Thyroid gland (tissue), 4 donors: ENCODE results near the gene SLC16A4. TPM values are rescaled to one million over a fixed set of nuclear protein-coding genes. Genes with fewer than 3 reads are reported as not detected.

Source experiments
- DNase-seq, 2 donors: peaks; one replicate each; pipeline ENCODE4 v3.0.0-alpha.2; 2019
- H3K27ac ChIP-seq, 3 donors: fragments of 200-600 bp; sonication (generic); 1 replicate in 2 of 3; 2 replicates in 1 of 3; pipeline ENCODE4 v1.5.1; 2016 to 2019; ENCODE audit warnings: mild to moderate bottlenecking in 1 of 3, moderate library complexity in 1 of 3
- H3K27me3 ChIP-seq: fragments of 200-600 bp; sonication (generic); one replicate; pipeline ENCODE4 v1.5.1; 2019
- H3K36me3 ChIP-seq, 2 donors: fragments of 200-600 bp; sonication (generic); one replicate each; pipeline ENCODE4 v1.5.1; 2016 to 2019
- H3K4me1 ChIP-seq, 2 donors: fragments of 200-600 bp; sonication (generic); one replicate each; pipeline ENCODE4 v1.5.1; 2017 to 2019
- H3K4me3 ChIP-seq, 3 donors: fragments of 200-600 bp; sonication (generic); replicated peaks in 1 of 3; 1 replicate in 2 of 3; 2 replicates in 1 of 3; pipeline ENCODE4 v1.5.1; 2016; ENCODE audit warnings: mild to moderate bottlenecking in 1 of 3
- H3K9me3 ChIP-seq: fragments of 200-600 bp; sonication (generic); one replicate; pipeline ENCODE4 v1.5.1; 2017
- POLR2A ChIP-seq, 2 donors: fragments of 450-650 bp; IDR thresholded peaks; one replicate each; pipeline ENCODE4 v1.6.1; 2017; ENCODE audit warnings: antibody characterized with exemption in 2 of 2, mild to moderate bottlenecking in 2 of 2, moderate library complexity in 1 of 2
- WGBS, 2 donors: methylation state at CpG; one replicate each; pipeline ENCODE4 v1.1.5; 2017; 5-methylcytosine and 5-hydroxymethylcytosine counted together
- intact Hi-C: fragments of 100-400 bp; cut with DNase I; formaldehyde crosslinking; loops from one replicate; pipeline ENCODE4 v1.15.1; 2023
- total RNA-seq, 4 donors: library from RNA; depleted of rRNA; stranded (reverse); fragments of >200 nt; gene quantifications; one replicate each; pipeline ENCODE4 v1.2.3, GENCODE V29; 2016
- TF ChIP-seq, protein P1 (sequence below), 6 experiments: fragments of 200-600 bp in 3 of 6; fragments of 450-650 bp in 3 of 6; sonication (generic) in 3 of 6; IDR thresholded peaks; one replicate each; pipeline ENCODE4 v1.5.1; 2016 to 2019; ENCODE audit warnings: antibody characterized with exemption in 6 of 6, mild to moderate bottlenecking in 2 of 6, inconsistent platforms in 1 of 6, moderate library complexity in 1 of 6

The SLC16A4 gene
- total RNA-seq, 4 donors from 2014 or later = 18.6 to 30.5 (median 25.8) TPM

- DNase-seq = no peak
- Histone ChIP-seq H3K27me3 (no peaks in the 10 kb centered on the region), H3K9me3 (no peaks in the 10 kb centered on the region), H3K27ac (no peak overlapping the region), H3K4me1 (no peaks in the 10 kb centered on the region), H3K36me3 (no peaks in the 10 kb centered on the region), H3K4me3 (no peak overlapping the region)
- intact Hi-C loops = no loop called here
- 91 to 93% methylated on average over 1 of the region's 1 CpG for WGBS, 2 donors
- no peak for TF ChIP-seq POLR2A (IDR thresholded peaks at IDR 0.05)
- TF ChIP-seq, protein P1, sequence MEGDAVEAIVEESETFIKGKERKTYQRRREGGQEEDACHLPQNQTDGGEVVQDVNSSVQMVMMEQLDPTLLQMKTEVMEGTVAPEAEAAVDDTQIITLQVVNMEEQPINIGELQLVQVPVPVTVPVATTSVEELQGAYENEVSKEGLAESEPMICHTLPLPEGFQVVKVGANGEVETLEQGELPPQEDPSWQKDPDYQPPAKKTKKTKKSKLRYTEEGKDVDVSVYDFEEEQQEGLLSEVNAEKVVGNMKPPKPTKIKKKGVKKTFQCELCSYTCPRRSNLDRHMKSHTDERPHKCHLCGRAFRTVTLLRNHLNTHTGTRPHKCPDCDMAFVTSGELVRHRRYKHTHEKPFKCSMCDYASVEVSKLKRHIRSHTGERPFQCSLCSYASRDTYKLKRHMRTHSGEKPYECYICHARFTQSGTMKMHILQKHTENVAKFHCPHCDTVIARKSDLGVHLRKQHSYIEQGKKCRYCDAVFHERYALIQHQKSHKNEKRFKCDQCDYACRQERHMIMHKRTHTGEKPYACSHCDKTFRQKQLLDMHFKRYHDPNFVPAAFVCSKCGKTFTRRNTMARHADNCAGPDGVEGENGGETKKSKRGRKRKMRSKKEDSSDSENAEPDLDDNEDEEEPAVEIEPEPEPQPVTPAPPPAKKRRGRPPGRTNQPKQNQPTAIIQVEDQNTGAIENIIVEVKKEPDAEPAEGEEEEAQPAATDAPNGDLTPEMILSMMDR (IDR thresholded peaks at IDR 0.05) = no peak
Measured at GRCh38 chr1:110324667-110325066, 66.2 kb downstream of the SLC16A4 start.

- no peaks in the 10 kb centered on the region for H3K9me3 ChIP-seq
- no peak overlapping the region for H3K4me3 ChIP-seq
- H3K36me3 ChIP-seq = no peaks in the 10 kb centered on the region
- no peak for TF ChIP-seq POLR2A (IDR thresholded peaks at IDR 0.05)
- TF ChIP-seq, protein P1 (IDR thresholded peaks at IDR 0.05) = no peak
- no peak for DNase-seq
- H3K4me1 ChIP-seq = no peaks in the 10 kb centered on the region
- H3K27ac ChIP-seq = no peak overlapping the region
- intact Hi-C loops = no loop called here
- no peaks in the 10 kb centered on the region for H3K27me3 ChIP-seq
- 71 to 82% methylated on average over 4 of the region's 4 CpGs for WGBS, 2 donors
Measured at GRCh38 chr1:110321846-110322245, 69.0 kb downstream of the SLC16A4 start.

- H3K4me3 ChIP-seq = no peak overlapping the region
- DNase-seq = no peak
- no peaks in the 10 kb centered on the region for H3K36me3 ChIP-seq
- TF ChIP-seq POLR2A (IDR thresholded peaks at IDR 0.05) = no peak
- TF ChIP-seq, protein P1 (IDR thresholded peaks at IDR 0.05) = no peak
- no peaks in the 10 kb centered on the region for H3K27me3 ChIP-seq
- no peaks in the 10 kb centered on the region for H3K4me1 ChIP-seq
- 89 to 94% methylated on average over 2 of the region's 2 CpGs for WGBS, 2 donors
- intact Hi-C loops = no loop called here
- no peak overlapping the region for H3K27ac ChIP-seq
- no peaks in the 10 kb centered on the region for H3K9me3 ChIP-seq
Measured at GRCh38 chr1:110321045-110321444, 69.8 kb downstream of the SLC16A4 start.

DNA sequence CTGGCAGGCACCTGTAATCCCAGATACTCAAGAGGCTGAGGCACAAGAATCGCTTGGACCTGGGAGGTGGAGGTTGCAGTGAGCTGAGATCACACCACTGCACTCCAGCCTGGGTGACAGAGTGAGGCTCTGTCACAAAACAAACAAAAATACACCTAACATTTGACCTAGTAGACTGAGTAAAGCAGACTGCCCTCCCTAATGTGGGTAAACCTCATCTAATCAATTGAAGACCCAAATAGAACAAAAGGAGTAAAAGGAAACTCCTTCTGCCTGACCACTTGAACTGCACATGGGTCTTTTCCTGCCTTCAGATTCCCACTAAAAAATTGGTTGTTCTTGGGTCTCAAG is 70.7 kb downstream of the SLC16A4 start:
- TF ChIP-seq POLR2A (IDR thresholded peaks at IDR 0.05) = no peak
- TF ChIP-seq, protein P1 (IDR thresholded peaks at IDR 0.05) = no peak
- Histone ChIP-seq H3K9me3 (no peaks in the 10 kb centered on the region), H3K4me3 (no peak overlapping the region), H3K4me1 (no peaks in the 10 kb centered on the region), H3K27me3 (no peaks in the 10 kb centered on the region), H3K36me3 (no peaks in the 10 kb centered on the region), H3K27ac (no peak overlapping the region)
- DNase-seq = no peak
- 50 to 73% methylated on average over 1 of the region's 1 CpG for WGBS, 2 donors
- intact Hi-C loops = no loop called here

- Histone ChIP-seq H3K27ac (no peak overlapping the region), H3K9me3 (no peaks in the 10 kb centered on the region), H3K4me3 (no peak overlapping the region), H3K4me1 (no peaks in the 10 kb centered on the region), H3K27me3 (no peaks in the 10 kb centered on the region), H3K36me3 (no peaks in the 10 kb centered on the region)
- TF ChIP-seq POLR2A (IDR thresholded peaks at IDR 0.05) = no peak
- TF ChIP-seq, protein P1 (IDR thresholded peaks at IDR 0.05) = no peak
- intact Hi-C loops = no loop called here
- WGBS, 2 donors = 75 to 81% methylated on average over 4 of the region's 4 CpGs
- DNase-seq = no peak
Measured at GRCh38 chr1:110319332-110320167, 71.3 kb downstream of the SLC16A4 start.
